H54 (cell line): Measurements from ENCODE around the gene UGT2A3.

Experiments used
- DNase-seq: peaks from one replicate; pipeline ENCODE4 v3.0.0; 2011; ENCODE audit warnings: low spot score, mixed read lengths; ENCODE audit not compliant: insufficient read length
- FAIRE-seq: peaks from 3 replicates; lab custom pipeline; 2011; peaks lifted over from hg19 to GRCh38; lab: Jason Lieb, UNC
- POLR2A ChIP-seq: IDR thresholded peaks from 2 replicates; pipeline ENCODE4 v1.6.1; 2011; ENCODE audit warnings: low read depth, mild to moderate bottlenecking, low read length

Gene UGT2A3

DNA sequence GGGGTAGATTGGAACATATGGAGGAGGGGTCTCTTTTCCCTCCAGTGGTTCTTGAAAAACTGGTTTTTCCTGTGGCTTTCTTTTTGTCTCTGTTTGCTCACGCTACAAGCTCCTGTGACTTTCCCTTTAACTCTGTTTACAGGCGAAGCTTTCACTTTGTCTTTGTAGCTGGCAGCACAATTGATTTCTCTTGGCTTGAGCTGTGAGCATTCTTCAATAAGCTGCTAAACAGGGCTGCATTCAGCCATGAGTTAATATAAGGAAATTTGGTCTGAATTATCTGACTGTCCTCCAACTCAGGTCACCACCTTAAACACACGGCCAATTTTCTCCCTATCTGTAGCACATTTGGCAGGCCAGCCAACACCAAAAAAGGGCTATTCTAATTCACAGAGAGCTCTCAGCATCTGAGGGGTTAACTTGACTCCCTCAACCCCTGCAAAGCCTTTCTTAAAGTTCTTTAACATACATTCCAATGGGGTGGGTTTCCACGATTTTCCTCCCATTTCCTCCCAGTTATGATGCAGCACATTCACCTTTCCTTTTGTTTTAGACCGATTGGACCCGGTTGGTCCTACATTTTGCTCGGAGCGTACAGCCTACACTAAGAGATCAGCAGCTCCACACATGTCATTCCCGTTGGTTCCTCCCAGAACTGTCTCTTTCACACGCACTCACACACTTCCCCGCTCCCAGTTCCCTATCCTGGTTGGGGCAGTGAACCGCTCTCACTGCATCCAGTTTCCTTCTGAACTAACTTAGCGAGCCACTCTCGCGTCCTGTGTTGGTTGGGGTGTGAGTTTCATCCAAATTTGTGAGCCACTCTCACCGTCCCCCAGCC is 45.4 kb downstream of the UGT2A3 start:
- DNase-seq (no peak), FAIRE-seq (no peak)
- TF ChIP-seq POLR2A = no peak

GRCh38 chr4:68905598-68905938 is 46.0 kb downstream of the UGT2A3 start:
- DNase-seq (no peak), FAIRE-seq (no peak)
- no peak for TF ChIP-seq POLR2A

GRCh38 chr4:68904786-68905185 is 46.8 kb downstream of the UGT2A3 start:
- no peak for TF ChIP-seq POLR2A
- FAIRE-seq (no peak), DNase-seq (no peak)

DNA sequence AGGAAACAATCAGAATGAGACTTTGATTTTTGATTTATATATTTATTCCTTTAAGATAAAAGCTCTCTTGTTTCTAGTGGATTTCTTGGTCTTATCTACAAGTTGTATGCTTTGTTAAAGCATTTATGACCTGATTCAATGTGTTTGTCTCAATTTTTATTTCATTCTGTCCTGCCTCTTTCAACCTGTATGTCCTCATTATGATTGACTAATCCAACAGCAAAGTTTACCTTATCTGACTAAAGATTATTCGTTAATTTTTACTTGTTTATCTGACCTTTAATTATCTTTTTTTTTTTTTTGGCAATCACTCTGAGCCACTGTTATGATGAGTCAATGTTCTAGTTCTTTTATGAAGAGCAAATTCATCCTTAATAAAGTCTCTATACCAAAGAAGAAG is 54.9 kb downstream of the UGT2A3 start:
- no peak for TF ChIP-seq POLR2A
- DNase-seq = no peak
- no peak for FAIRE-seq

GRCh38 chr4:68895561-68896198 is 55.9 kb downstream of the UGT2A3 start:
- no peak for FAIRE-seq
- DNase-seq = no peak
- no peak for TF ChIP-seq POLR2A

DNA sequence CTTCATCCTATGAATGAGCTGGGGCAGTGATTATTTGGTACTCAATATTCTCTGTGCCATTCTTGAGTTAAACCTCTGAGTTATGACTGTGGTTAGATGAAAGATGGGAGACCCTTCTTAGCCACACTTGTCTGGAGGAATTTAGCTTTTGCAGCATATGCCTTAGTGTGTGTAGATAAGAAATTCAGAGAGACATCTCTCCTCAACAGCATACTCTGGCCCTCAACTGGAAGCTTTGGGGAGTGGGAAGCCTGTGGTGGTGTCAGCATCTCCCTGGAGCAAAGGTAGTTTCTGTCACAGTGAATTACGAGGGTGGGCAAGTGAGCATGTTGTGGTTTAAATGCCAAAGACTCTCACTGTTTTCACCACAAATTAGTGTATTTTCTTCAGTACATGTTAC is 58.7 kb downstream of the UGT2A3 start:
- no peak for DNase-seq
- FAIRE-seq = no peak
- TF ChIP-seq POLR2A = no peak

- DNase-seq (no peak), FAIRE-seq (no peak)
- no peak for TF ChIP-seq POLR2A
These were observed 59.9 kb downstream of the UGT2A3 start for GRCh38 chr4:68891678-68892077.

GRCh38 chr4:68885545-68885944 is 66.1 kb downstream of the UGT2A3 start:
- FAIRE-seq (no peak), DNase-seq (no peak)
- no peak for TF ChIP-seq POLR2A

DNA sequence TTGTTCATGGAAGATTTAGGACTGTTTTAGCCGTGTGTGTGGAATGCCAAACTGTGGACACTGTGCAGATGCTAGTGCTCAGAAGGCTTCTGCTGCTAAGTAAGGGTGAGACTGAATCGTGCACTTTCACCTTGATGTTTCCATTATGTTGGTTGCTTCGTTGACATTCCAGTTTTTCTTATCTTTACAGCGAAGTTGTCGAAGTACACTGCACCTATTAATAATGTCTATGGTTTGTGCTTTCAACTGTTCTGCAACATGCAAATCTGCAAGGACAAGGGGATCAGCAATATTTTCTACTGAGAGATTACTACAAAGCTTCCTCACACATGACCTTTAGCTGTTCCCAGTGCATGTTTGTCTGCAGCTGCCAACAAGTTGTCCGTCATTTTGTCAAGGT is 67.7 kb downstream of the UGT2A3 start:
- TF ChIP-seq POLR2A = no peak
- DNase-seq (no peak), FAIRE-seq (no peak)
